Loucy (cell line): ENCODE data around the gene SYNJ2.

Experiments
- H2AFZ ChIP-seq: fragments of 200-600 bp; sonication (generic); 2 replicates; pipeline ENCODE4 v1.6.0; 2016; ENCODE audit warnings: antibody characterized with exemption, mild to moderate bottlenecking, low read length, moderate library complexity
- H3F3A ChIP-seq: fragments of 200-600 bp; 2 replicates; pipeline ENCODE4 v1.6.0; 2016; ENCODE audit warnings: antibody characterized with exemption, low read depth, mild to moderate bottlenecking
- H3K27me3 ChIP-seq: fragments of 200-600 bp; sonication (generic); 2 replicates; pipeline ENCODE4 v1.6.1; 2014; ENCODE audit warnings: low read length, mild to moderate bottlenecking; ENCODE audit not compliant: insufficient read depth, poor library complexity, severe bottlenecking
- H3K36me3 ChIP-seq: fragments of 200-600 bp; sonication (generic); 2 replicates; pipeline ENCODE4 v1.6.1; 2016; ENCODE audit warnings: low read length; ENCODE audit not compliant: insufficient read depth
- H3K4me1 ChIP-seq: fragments of 200-600 bp; sonication (generic); 2 replicates; pipeline ENCODE4 v1.5.1; 2014; ENCODE audit warnings: low read length, mild to moderate bottlenecking; ENCODE audit not compliant: insufficient read depth, poor library complexity, severe bottlenecking
- H3K4me2 ChIP-seq: fragments of 200-600 bp; sonication (generic); 2 replicates; pipeline ENCODE4 v1.6.0; 2014; ENCODE audit warnings: antibody characterized with exemption, low read length, low read depth, mild to moderate bottlenecking; ENCODE audit not compliant: poor library complexity, severe bottlenecking
- H3K4me3 ChIP-seq: fragments of 200-600 bp; sonication (generic); 2 replicates; pipeline ENCODE4 v1.5.1; 2014; ENCODE audit warnings: low read length, mild to moderate bottlenecking, mixed read lengths; ENCODE audit not compliant: poor library complexity, severe bottlenecking
- H3K79me2 ChIP-seq: fragments of 200-600 bp; sonication (generic); 2 replicates; pipeline ENCODE4 v1.6.1; 2014; ENCODE audit warnings: low read length; ENCODE audit not compliant: insufficient read depth
- H3K9ac ChIP-seq: fragments of 200-600 bp; sonication (generic); 2 replicates; pipeline ENCODE4 v1.6.0; 2014; ENCODE audit warnings: mild to moderate bottlenecking, low read depth, low read length, moderate library complexity; ENCODE audit not compliant: poor library complexity, severe bottlenecking
- H3K9me2 ChIP-seq: fragments of 200-600 bp; sonication (generic); replicated peaks from 2 replicates; pipeline ENCODE4 v1.6.1; 2016; ENCODE audit warnings: low read depth, low read length, mixed read lengths
- H3K9me3 ChIP-seq: fragments of 200-600 bp; sonication (generic); 2 replicates; pipeline ENCODE4 v1.6.1; 2014; ENCODE audit warnings: mild to moderate bottlenecking, antibody characterized with exemption, low read length, low read depth; ENCODE audit not compliant: insufficient read depth
- H4K20me1 ChIP-seq: fragments of 200-600 bp; sonication (generic); 2 replicates; pipeline ENCODE4 v1.6.0; 2014; ENCODE audit warnings: antibody characterized with exemption, low read length, mild to moderate bottlenecking; ENCODE audit not compliant: insufficient read depth, poor library complexity, severe bottlenecking
- EZH2phosphoT487 ChIP-seq: fragments of 200-600 bp; IDR thresholded peaks from 2 replicates; pipeline ENCODE4 v1.6.1; 2018; ENCODE audit warnings: antibody characterized with exemption, mild to moderate bottlenecking, moderate library complexity, borderline replicate concordance
- TF ChIP-seq, protein P1 (sequence below): fragments of 200-600 bp; sonication (generic); conservative IDR thresholded peaks from 2 replicates; pipeline ENCODE4 v1.5.1; 2014; ENCODE audit warnings: mild to moderate bottlenecking, antibody characterized with exemption, low read length

The SYNJ2 gene

DNA sequence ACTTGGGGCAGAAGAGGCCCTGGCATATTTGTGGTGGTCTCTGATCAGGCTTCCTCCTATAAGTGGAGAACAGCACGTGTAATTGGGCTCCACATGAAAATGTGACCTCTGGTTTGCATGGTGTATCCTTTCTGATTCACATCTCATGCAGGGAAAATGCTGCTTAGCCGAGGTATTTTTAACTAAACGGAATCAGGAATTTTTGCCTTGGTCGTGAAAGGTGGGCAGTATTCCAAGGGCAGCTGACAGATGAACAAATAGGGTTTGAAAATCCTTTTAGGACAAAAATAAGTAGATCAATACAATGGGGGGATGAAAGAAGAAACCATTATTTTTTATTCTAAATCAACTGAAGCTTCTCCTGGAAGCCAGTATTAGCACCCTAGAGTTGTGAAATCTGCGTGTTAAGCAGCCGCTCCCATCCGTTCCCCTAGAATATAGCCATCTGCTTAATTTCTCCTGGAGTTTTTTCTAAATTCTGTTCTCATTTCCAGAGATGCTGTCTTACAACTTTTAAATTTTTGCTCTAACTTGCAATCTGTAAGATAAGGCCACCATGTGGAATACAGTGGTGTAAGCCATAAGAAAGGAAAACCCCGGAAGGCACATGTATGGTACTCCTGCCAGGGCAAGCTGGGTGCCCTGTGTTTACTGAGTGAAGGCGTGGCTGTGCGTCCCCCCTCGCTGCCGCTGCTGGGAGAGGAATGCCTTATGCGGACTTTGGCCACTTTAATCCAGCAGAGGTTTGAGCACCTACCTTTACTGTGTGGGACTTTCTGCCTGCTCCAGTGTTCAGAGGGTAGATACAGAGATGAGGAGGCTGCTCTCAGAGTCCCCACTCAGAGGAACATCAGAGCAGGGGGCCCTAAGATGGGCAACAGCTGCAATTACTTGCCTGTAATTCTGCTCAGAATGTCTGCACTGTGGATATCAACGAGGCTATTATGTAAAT, 52.4 kb downstream of the SYNJ2 start:
- H4K20me1 ChIP-seq, result no peaks in the 10 kb centered on the region
- peaks cover 23% of the 10 kb centered on the region; the same call in 1 of the 2 replicates for H3K36me3 ChIP-seq
- no peaks in the 10 kb centered on the region for H3K9me3 ChIP-seq
- no peak overlapping the region for H3K4me2 ChIP-seq
- no peaks in the 10 kb centered on the region for H3F3A ChIP-seq
- H3K4me1 ChIP-seq, result peaks cover 18% of the 10 kb centered on the region
- no peak overlapping the region for H3K9ac ChIP-seq
- H2AFZ ChIP-seq, result no peak overlapping the region
- peaks cover 4% of the 10 kb centered on the region; the same call in 1 of the 2 replicates for H3K79me2 ChIP-seq
- H3K27me3 ChIP-seq, result no peaks in the 10 kb centered on the region
- TF ChIP-seq EZH2phosphoT487, result no peak
- TF ChIP-seq, protein P1, sequence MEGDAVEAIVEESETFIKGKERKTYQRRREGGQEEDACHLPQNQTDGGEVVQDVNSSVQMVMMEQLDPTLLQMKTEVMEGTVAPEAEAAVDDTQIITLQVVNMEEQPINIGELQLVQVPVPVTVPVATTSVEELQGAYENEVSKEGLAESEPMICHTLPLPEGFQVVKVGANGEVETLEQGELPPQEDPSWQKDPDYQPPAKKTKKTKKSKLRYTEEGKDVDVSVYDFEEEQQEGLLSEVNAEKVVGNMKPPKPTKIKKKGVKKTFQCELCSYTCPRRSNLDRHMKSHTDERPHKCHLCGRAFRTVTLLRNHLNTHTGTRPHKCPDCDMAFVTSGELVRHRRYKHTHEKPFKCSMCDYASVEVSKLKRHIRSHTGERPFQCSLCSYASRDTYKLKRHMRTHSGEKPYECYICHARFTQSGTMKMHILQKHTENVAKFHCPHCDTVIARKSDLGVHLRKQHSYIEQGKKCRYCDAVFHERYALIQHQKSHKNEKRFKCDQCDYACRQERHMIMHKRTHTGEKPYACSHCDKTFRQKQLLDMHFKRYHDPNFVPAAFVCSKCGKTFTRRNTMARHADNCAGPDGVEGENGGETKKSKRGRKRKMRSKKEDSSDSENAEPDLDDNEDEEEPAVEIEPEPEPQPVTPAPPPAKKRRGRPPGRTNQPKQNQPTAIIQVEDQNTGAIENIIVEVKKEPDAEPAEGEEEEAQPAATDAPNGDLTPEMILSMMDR, result no peak
- no peak overlapping the region for H3K4me3 ChIP-seq
- H3K9me2 ChIP-seq, result no peaks in the 10 kb centered on the region

DNA sequence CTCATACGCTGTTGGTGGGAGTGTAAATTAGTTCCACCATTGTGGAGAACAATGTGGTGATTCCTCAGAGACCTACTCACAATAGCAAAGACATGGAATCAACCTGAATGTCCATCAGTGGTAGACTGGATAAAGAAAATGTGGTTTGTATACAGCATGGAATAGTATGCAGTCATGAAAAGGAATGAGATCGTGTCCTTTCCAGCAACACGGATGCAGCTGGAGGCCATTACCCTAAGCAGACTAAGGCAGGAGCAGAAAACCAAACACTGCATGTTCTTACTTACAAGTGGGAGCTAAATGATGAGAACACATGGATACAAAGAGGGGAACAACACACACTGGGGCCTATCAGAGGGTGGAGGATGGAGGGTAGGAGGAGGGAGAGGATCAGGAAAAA, 54.6 kb downstream of the SYNJ2 start:
- H3K4me2 ChIP-seq, result no peak overlapping the region
- H3K9ac ChIP-seq, result no peak overlapping the region
- no peaks in the 10 kb centered on the region for H3K9me2 ChIP-seq
- no peaks in the 10 kb centered on the region for H4K20me1 ChIP-seq
- H2AFZ ChIP-seq, result no peak overlapping the region
- peaks cover 4% of the 10 kb centered on the region; the same call in 1 of the 2 replicates for H3K79me2 ChIP-seq
- H3K36me3 ChIP-seq, result peaks cover 23% of the 10 kb centered on the region; the same call in 1 of the 2 replicates
- no peaks in the 10 kb centered on the region for H3K9me3 ChIP-seq
- H3K4me3 ChIP-seq, result no peak overlapping the region
- no peaks in the 10 kb centered on the region for H3F3A ChIP-seq
- TF ChIP-seq EZH2phosphoT487, result no peak
- TF ChIP-seq, protein P1, result no peak
- no peaks in the 10 kb centered on the region for H3K27me3 ChIP-seq
- peaks cover 34% of the 10 kb centered on the region for H3K4me1 ChIP-seq

DNA sequence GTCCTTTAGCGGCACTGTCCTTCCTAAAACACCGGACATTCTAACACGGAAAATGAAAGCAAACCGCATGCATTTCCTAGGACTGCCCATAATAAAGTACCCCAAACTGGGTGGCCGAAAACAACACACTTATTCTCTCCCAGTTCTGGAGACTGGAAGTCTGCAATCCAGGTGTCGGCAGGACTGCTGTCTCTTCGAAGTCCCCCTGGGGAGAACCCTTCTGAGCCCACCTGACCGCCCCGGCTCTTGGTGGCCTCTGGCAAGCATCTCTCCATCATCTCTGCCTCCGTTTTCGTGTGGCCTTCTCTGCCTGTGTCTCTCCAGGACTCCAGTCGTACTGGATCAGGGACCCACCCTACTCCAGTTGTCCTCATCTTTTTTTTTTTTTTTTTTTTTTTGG, 55.4 kb downstream of the SYNJ2 start:
- Histone ChIP-seq H3K4me1 (peaks cover 29% of the 10 kb centered on the region), H4K20me1 (no peaks in the 10 kb centered on the region), H3F3A (no peaks in the 10 kb centered on the region), H3K36me3 (peaks cover 23% of the 10 kb centered on the region; the same call in 1 of the 2 replicates), H3K9me2 (no peaks in the 10 kb centered on the region), H3K4me3 (no peak overlapping the region), H3K27me3 (no peaks in the 10 kb centered on the region), H3K9me3 (no peaks in the 10 kb centered on the region), H3K79me2 (peaks cover 4% of the 10 kb centered on the region; the same call in 1 of the 2 replicates), H2AFZ (no peak overlapping the region), H3K9ac (no peak overlapping the region), H3K4me2 (no peak overlapping the region)
- TF ChIP-seq, protein P1, result no peak
- TF ChIP-seq EZH2phosphoT487, result no peak
